HepG2 (cell line): ENCODE results near the gene CES2.

ENCODE experiments used
- AGO1 ChIP-seq: fragments of 200-400 bp; formaldehyde crosslinking; IDR thresholded peaks from 2 replicates; pipeline ENCODE4 v1.6.1; 2017; ENCODE audit warnings: mild to moderate bottlenecking, low read depth, low read length, moderate library complexity; ENCODE audit not compliant: poor library complexity, severe bottlenecking
- EP300 ChIP-seq, 3 experiments: sonication (generic) in 1 of 3; formaldehyde crosslinking in 1 of 3; IDR thresholded peaks; 2 replicates each; pipeline versions ENCODE4 v1.5.1 to v1.6.1; 2011 to 2020; ENCODE audit warnings: low read depth in 2 of 3, low read length in 2 of 3, borderline replicate concordance in 1 of 3, improper control_type of control experiment in 1 of 3, mild to moderate bottlenecking in 1 of 3, missing genetic modification reagents in 1 of 3, moderate library complexity in 1 of 3
- HMGXB4 ChIP-seq, 2 experiments: sonication (generic) in 1 of 2; formaldehyde crosslinking in 1 of 2; IDR thresholded peaks; 2 replicates each; pipeline versions ENCODE4 v1.4.0 to v1.6.1; 2018 to 2020; ENCODE audit warnings: missing genetic modification reagents in 2 of 2, borderline replicate concordance in 1 of 2, low read depth in 1 of 2, mild to moderate bottlenecking in 1 of 2, missing biosample characterization in 1 of 2
- IRX3 ChIP-seq: sonication (generic); formaldehyde crosslinking; IDR thresholded peaks from 2 replicates; pipeline ENCODE4 v1.8.1; 2023; ENCODE audit warnings: mild to moderate bottlenecking, low read depth, missing genetic modification reagents, borderline replicate concordance
- MAX ChIP-seq: IDR thresholded peaks from 2 replicates; pipeline ENCODE4 v1.6.1; 2012; ENCODE audit warnings: inconsistent platforms
- MBD4 ChIP-seq: IDR thresholded peaks from 2 replicates; pipeline ENCODE4 v1.6.1; 2012; ENCODE audit warnings: low read length, inconsistent platforms, borderline replicate concordance
- MBNL3 ChIP-seq: fragments of 250-450 bp; sonication (Bioruptor Pico); conservative IDR thresholded peaks from 2 replicates; pipeline ENCODE4 v1.8.0; 2022; ENCODE audit warnings: mild to moderate bottlenecking, inconsistent platforms
- MTERF4 ChIP-seq: sonication (generic); formaldehyde crosslinking; IDR thresholded peaks from 2 replicates; pipeline ENCODE4 v1.8.0; 2023; ENCODE audit warnings: mild to moderate bottlenecking, missing genetic modification reagents
- POLR2A ChIP-seq, 2 experiments: IDR thresholded peaks; 2 replicates each; pipeline ENCODE4 v1.6.1; 2011; ENCODE audit warnings: low read depth in 2 of 2, low read length in 2 of 2, mild to moderate bottlenecking in 1 of 2, moderate library complexity in 1 of 2; ENCODE audit not compliant: insufficient read depth in 1 of 2
- RXRA ChIP-seq: sonication (generic); formaldehyde crosslinking; IDR thresholded peaks from 2 replicates; pipeline ENCODE4 v1.5.1; 2020; ENCODE audit warnings: missing genetic modification reagents
- TAF1 ChIP-seq: sonication (generic); formaldehyde crosslinking; IDR thresholded peaks from 2 replicates; pipeline ENCODE4 v1.4.0; 2020; ENCODE audit warnings: missing genetic modification reagents
- ZBTB20 ChIP-seq: sonication (generic); formaldehyde crosslinking; IDR thresholded peaks from 2 replicates; pipeline ENCODE4 v1.8.1; 2023; ENCODE audit warnings: missing genetic modification reagents, low read depth, mild to moderate bottlenecking, borderline replicate concordance
- ZKSCAN8 ChIP-seq: IDR thresholded peaks from 2 replicates; pipeline ENCODE4 v1.6.1; 2016; ENCODE audit warnings: borderline replicate concordance, missing genetic modification reagents, missing compliant biosample characterization

GRCh38 chr16:66927918-66928649 is 7.2 kb upstream of the CES2 start:
- TF ChIP-seq MBNL3 (CRISPR knock-in tag) (no peak), IRX3 (CRISPR knock-in tag) (no peak), AGO1 (no peak), MAX (no peak), MBD4 (no peak), RXRA (no peak), POLR2A (IDR thresholded peaks at IDR 0.05; ENCODE audit: insufficient read depth in 1 of 2, low read depth in 2 of 2, low read length in 2 of 2) (no peak), EP300 (IDR thresholded peaks at IDR 0.05; ENCODE audit: low read depth in 2 of 2, low read length in 2 of 2) (no peak), EP300 (CRISPR knock-in tag; IDR thresholded peaks at IDR 0.05; ENCODE audit: borderline replicate concordance) (no peak), HMGXB4 (CRISPR knock-in tag; IDR thresholded peaks at IDR 0.05; ENCODE audit: borderline replicate concordance in 1 of 2, low read depth in 1 of 2) (no peak; a peak in 2 of 4 replicates), MTERF4 (no peak), ZBTB20 (no peak), TAF1 (CRISPR knock-in tag) (no peak), ZKSCAN8 (CRISPR knock-in tag) (no peak)
